ENCODE data around the gene FOXD1.

FOXD1 gene

DNA sequence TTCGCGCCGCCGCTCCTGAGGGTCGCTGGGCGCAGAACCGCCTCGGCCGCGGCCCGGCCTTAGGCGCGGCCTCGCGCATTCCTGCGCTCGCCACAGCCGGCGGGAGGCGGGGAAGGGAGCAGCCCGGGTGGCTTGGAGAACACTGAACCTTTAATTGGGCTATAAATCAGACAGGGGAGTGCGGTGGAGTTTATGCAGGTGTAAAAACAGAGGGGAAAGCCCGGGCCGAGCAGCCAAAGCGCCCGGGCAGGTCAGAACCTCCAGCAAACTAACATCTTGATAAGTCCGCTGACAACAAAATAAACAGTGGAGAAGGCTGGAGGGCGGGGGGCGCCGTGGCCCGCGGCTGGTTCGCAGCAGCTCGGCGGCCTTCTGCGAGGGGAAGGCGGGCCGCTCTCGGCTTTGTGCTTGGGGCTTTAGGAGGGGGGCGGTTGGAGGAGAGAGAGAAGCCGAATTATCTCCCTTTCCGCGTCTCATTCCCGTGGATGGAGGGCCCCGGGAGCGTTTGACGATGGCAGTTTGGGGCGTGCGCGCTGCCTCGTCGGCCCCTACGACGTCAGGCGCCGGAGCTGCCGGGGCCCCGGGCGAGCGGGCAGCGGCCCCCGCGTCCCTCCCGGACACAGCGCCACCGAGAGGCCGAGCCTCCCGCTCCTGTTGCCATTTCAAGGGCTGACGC is 11.3 kb downstream of the FOXD1 start:
- Mint-ChIP-seq H3K9me3 (no peaks in the 10 kb centered on the region), H3K27me3 (peaks cover 96% of the 10 kb centered on the region), H3K4me1 (peaks cover 6% of the 10 kb centered on the region), H3K36me3 (no peaks in the 10 kb centered on the region), H3K4me3 (peak overlapping the region; percentile 35), H3K27ac (no peak overlapping the region)
- no peak for ATAC-seq

DNA sequence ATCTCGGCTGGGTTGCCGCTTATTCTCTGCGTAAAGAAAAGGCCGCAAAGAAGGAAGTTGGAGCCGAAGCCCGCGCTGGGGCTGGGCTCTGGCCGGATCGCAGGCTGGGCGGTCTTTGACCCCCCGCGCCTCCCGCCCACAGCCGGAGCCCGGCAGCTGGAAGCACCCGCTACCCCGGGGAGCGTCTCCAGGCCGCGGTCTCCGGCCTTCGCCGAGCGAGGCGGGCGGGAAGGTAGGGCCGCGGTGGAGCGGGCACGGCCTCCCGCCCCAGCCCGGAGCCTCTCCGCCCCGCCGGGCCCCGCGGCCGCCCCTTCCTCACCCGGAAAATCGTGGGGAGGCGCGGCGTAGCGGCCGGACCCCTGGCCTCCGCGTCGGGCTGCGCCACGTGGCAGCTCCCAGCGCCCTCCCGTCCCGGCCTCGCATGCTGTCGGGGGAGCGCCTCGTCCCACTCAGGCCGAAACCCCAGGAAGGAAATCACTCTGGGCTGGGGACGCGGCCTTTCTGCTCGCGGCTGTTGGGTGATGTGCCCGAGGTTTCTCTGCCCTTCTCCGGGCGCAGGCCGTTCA is 12.0 kb downstream of the FOXD1 start:
- H3K27ac Mint-ChIP-seq: no peak overlapping the region
- peaks cover 91% of the 10 kb centered on the region for H3K27me3 Mint-ChIP-seq
- no peak for ATAC-seq
- no peaks in the 10 kb centered on the region for H3K36me3 Mint-ChIP-seq
- H3K4me1 Mint-ChIP-seq: peaks cover 6% of the 10 kb centered on the region
- H3K4me3 Mint-ChIP-seq: peak overlapping the region; percentile 35
- H3K9me3 Mint-ChIP-seq: no peaks in the 10 kb centered on the region

DNA sequence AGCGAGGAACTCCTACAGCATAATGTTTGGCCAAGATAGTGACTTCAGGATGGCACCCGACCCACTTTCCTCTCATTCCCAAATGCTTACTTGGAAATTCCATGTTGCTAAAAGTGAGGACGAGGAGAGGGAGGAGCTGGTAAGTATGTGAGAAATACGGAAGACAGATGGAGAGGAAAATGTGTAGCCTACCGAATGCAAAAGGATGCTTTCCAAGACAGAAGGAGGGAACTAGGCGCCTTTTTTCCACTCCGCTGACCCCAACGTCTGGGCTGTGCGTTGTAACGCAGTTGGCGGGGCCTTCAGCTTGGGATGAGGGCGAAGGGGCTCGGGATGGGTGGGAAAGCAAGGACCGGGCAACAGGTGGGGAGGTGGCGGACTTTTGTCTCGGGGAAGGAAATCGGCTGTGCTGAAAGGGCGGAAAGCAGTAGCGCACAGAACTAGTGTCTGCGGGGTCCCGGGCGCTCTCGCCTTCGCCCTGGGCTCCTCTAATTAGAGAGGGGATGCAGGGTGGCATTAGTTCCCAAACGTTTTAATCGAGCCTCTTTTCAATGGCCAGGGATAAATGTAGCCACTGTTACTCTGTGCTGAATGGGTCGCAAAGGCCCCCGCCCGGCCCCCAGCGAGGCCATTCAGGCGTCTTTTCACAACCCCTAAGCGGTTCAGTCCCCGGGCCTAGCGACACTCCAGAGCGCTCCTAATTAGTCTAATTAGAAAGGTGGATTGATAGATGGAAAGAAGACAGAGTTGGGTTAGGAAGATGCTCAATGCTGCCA is 12.6 kb downstream of the FOXD1 start:
- no peak overlapping the region for H3K4me3 Mint-ChIP-seq
- H3K36me3 Mint-ChIP-seq: no peaks in the 10 kb centered on the region
- peaks cover 6% of the 10 kb centered on the region for H3K4me1 Mint-ChIP-seq
- peaks cover 85% of the 10 kb centered on the region for H3K27me3 Mint-ChIP-seq
- no peak for ATAC-seq
- no peaks in the 10 kb centered on the region for H3K9me3 Mint-ChIP-seq
- H3K27ac Mint-ChIP-seq: no peak overlapping the region

DNA sequence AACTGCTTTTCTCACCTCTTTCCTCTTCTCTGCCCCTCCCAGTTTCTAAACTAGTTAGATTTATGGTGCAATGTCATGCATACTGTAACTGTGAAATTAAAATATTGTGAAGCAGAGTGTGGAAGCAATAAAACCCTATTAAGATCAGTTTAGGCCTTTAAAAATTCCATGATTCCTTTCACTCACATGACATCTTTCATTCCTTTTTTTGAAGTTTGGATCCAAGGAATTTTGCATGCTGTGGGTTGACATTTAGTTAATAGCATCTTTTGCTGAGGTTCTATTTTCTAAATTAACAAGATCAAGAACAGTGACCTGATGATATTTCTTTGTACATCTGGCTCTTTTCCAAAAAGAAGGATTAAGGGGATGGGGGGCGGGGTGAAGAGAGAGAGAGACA is 13.7 kb downstream of the FOXD1 start:
- H3K4me3 Mint-ChIP-seq: no peak overlapping the region
- H3K4me1 Mint-ChIP-seq: peaks cover 6% of the 10 kb centered on the region
- H3K36me3 Mint-ChIP-seq: no peaks in the 10 kb centered on the region
- H3K27ac Mint-ChIP-seq: no peak overlapping the region
- ATAC-seq: no peak
- no peaks in the 10 kb centered on the region for H3K9me3 Mint-ChIP-seq
- H3K27me3 Mint-ChIP-seq: peaks cover 75% of the 10 kb centered on the region

DNA sequence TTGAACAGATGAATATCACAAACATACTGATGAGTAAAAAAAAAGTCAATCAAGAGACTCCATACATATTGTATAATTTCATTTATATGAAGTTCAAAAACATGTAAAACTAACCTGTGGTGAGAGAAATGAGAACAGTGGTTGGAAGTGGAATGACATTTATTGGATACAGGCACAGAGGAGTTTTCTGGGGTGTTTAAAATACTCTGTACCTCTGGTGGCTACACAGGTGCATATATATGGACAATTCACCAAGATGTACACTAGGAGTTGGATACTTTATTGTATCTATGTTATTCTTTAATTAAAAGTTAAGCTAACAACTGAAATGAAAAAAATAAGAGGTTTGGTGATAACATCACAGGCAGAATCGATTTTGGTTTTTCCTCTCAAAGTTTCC is 14.1 kb downstream of the FOXD1 start:
- no peak overlapping the region for H3K4me3 Mint-ChIP-seq
- H3K27me3 Mint-ChIP-seq: peaks cover 71% of the 10 kb centered on the region
- no peaks in the 10 kb centered on the region for H3K9me3 Mint-ChIP-seq
- H3K36me3 Mint-ChIP-seq: no peaks in the 10 kb centered on the region
- peaks cover 6% of the 10 kb centered on the region for H3K4me1 Mint-ChIP-seq
- no peak overlapping the region for H3K27ac Mint-ChIP-seq
- no peak for ATAC-seq

DNA sequence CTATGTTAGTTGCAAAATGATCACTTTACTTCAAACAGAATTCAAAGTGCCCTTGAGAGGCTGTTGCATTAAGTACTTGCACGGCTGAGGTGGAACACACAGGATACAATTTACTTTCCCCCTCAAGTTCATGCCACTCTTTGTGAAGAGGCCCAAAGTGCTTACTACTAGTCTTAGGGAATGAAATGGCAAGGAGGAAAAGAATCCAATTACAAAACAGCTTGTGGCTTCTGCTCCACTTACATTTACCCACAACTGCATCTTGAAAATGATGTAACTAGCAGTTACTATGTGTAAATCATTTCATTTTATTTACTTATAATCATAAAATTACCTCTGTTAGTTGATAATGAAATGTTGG is 14.6 kb downstream of the FOXD1 start:
- Mint-ChIP-seq H3K4me1 (peaks cover 6% of the 10 kb centered on the region), H3K9me3 (no peaks in the 10 kb centered on the region), H3K27ac (no peak overlapping the region), H3K4me3 (no peak overlapping the region), H3K27me3 (peaks cover 66% of the 10 kb centered on the region), H3K36me3 (no peaks in the 10 kb centered on the region)
- no peak for ATAC-seq

DNA sequence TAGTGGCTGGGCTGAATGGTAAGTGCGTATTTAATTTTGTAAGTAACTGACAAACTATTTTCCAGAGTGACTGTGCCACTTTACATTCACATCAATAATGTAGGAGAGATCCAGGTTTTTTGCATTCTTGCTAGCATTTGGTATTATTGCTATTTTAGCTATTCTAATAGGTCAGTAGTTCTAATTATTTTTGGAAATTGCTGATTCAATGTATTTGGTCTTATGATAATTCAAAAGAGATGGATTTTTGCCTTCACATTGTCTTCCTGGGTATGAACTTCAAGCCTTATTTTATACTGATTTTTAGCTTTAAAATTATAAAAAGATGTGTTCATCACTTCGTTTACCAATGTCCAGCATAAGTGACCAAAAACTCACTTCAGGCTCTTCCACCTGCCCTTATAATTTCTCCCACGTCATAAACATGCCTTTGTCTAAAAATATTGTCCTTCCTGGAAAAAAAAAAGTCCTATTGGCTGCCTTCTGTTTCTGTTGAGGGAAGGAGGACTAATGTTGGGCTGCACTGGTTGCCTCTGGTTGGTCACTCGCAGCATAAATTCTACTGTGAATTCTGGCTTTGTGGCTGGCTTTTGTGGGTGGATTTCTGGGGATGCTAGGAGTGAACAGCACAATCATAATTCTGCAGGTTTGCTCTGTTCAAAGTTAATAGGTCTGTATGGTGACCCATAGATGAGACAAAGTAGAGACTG is 15.2 kb downstream of the FOXD1 start:
- peaks cover 60% of the 10 kb centered on the region for H3K27me3 Mint-ChIP-seq
- H3K4me1 Mint-ChIP-seq: peaks cover 6% of the 10 kb centered on the region
- H3K27ac Mint-ChIP-seq: no peak overlapping the region
- H3K9me3 Mint-ChIP-seq: no peaks in the 10 kb centered on the region
- H3K4me3 Mint-ChIP-seq: no peak overlapping the region
- H3K36me3 Mint-ChIP-seq: no peaks in the 10 kb centered on the region
- no peak for ATAC-seq

DNA sequence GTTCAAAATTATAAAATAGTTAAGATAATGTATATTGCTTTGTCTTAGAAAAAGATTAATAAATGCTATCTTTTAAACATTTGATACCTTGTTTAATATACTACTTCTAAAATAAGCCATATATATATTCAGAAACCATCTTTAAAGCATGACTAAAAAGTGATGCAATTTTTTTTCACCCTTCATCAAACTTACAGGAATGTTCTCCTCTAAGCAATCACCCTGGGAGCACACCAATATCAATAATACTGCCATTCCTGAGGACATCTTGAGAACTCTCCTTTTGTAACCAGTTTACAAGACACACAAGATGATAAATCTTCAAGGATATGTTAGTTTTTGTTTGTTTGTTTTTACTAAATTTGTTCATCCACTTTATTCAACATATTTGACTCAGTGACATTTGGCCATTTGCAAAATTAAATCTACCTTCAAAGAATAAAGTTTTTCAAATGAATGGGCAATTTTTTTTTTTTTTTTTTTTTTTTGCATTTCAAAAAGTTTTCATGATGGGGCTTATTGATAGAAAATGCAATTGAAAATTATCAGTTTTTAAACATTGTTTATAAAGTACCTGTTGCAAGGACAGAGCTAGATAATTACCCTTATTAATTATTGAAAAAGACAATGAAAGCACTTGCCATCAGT is 17.2 kb downstream of the FOXD1 start:
- peaks cover 42% of the 10 kb centered on the region for H3K27me3 Mint-ChIP-seq
- H3K27ac Mint-ChIP-seq: no peak overlapping the region
- ATAC-seq: no peak

DNA sequence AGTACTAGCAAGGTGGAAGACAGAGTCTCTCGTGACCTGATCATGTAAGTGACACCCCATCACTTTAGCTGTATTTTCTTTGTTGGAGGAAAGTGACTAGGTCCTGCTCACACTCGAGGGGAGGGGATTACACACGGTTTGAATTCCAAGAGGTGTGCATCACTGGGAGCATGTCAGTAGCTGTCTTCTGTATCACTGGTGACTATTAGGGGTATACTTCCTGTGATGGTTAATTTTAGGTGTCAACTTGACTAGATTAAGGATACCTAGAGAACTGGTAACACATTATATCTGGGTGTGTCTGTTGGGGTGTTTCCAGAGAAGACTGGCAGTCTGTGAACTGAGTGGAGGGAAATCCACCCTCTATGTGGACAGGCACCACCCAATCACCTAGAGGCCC is 22.5 kb downstream of the FOXD1 start:
- H3K27ac Mint-ChIP-seq: no peak overlapping the region
- peaks cover 1% of the 10 kb centered on the region for H3K4me1 Mint-ChIP-seq
- H3K36me3 Mint-ChIP-seq: no peaks in the 10 kb centered on the region
- no peak for ATAC-seq
- no peaks in the 10 kb centered on the region for H3K9me3 Mint-ChIP-seq
- no peak overlapping the region for H3K4me3 Mint-ChIP-seq
- H3K27me3 Mint-ChIP-seq: peaks cover 27% of the 10 kb centered on the region

More for the DNA sequence above, 17.2 kb downstream of the FOXD1 start:
- Mint-ChIP-seq H3K9me3 (no peaks in the 10 kb centered on the region), H3K4me1 (no peaks in the 10 kb centered on the region), H3K36me3 (no peaks in the 10 kb centered on the region), H3K4me3 (no peak overlapping the region)

DNA sequence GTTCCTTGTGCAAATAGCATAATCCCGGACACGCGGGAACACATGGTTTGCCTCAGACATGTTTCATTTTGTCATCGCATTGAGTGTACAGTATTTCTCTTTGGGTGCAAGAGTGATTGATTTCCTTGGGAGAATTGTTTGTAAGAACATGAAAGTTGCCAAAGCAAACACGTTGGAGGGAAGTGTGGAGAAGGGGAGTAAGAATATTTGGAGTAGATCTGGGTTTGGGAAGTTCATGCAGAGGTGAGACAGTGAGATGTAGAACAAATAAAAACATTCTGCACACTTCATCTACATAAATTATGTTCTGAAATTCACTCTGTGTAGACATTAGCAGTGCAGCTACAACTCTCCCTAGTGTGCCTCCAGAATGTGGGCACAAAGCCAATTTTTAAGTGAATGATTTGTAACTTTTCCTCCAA is 24.0 kb downstream of the FOXD1 start:
- ATAC-seq: no peak
- Mint-ChIP-seq H3K36me3 (no peaks in the 10 kb centered on the region), H3K9me3 (peaks cover 3% of the 10 kb centered on the region), H3K4me1 (peaks cover 13% of the 10 kb centered on the region), H3K27ac (no peak overlapping the region), H3K4me3 (no peak overlapping the region), H3K27me3 (peaks cover 41% of the 10 kb centered on the region)

DNA sequence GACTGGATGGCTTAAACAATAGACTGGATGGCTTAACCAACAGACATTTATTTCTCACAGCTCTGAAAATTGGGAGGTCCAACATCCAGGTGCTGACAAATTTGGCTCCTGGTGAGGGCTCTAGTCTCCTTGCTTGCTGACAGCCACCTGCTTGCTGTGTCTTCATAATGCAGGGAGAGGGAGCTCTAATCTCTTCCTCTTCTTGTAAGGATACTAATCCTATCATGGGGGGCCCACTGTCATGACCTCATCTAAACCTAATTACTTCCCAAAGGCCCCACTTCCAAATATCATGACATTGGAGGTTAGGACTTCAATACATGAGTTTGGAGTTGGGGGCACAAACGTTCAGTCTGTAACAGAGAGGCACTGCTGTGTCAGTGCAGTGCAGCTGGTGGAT is 26.4 kb downstream of the FOXD1 start:
- peaks cover 3% of the 10 kb centered on the region for H3K9me3 Mint-ChIP-seq

DNA sequence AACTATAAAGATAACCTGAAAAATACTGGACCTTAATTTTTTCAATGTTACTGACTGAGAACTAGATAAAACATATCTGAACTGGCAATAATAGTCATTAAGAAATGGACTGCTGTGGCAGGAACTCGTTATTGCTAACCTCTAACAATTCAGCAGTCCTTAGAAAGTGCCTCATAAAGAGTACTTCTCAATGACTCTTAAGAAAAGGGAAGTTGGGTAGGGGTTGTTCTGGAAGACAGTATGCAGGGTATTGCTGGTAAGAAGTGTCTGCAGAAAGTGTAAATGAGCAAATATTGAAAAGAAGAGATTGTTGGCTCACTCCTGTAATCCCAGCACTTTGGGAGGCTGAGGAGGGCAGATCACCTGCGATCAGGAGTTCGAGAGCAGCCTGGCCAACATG is 27.9 kb downstream of the FOXD1 start:
- peaks cover 3% of the 10 kb centered on the region for H3K9me3 Mint-ChIP-seq
- H3K27me3 Mint-ChIP-seq: peaks cover 79% of the 10 kb centered on the region
- H3K27ac Mint-ChIP-seq: no peak overlapping the region
- no peak overlapping the region for H3K4me3 Mint-ChIP-seq
- H3K4me1 Mint-ChIP-seq: peaks cover 13% of the 10 kb centered on the region
- H3K36me3 Mint-ChIP-seq: no peaks in the 10 kb centered on the region
- ATAC-seq: no peak

More for the DNA sequence above, 26.4 kb downstream of the FOXD1 start:
- H3K36me3 Mint-ChIP-seq: no peaks in the 10 kb centered on the region
- H3K27ac Mint-ChIP-seq: no peak overlapping the region
- peaks cover 13% of the 10 kb centered on the region for H3K4me1 Mint-ChIP-seq
- H3K27me3 Mint-ChIP-seq: peaks cover 65% of the 10 kb centered on the region
- H3K4me3 Mint-ChIP-seq: no peak overlapping the region
- no peak for ATAC-seq

DNA sequence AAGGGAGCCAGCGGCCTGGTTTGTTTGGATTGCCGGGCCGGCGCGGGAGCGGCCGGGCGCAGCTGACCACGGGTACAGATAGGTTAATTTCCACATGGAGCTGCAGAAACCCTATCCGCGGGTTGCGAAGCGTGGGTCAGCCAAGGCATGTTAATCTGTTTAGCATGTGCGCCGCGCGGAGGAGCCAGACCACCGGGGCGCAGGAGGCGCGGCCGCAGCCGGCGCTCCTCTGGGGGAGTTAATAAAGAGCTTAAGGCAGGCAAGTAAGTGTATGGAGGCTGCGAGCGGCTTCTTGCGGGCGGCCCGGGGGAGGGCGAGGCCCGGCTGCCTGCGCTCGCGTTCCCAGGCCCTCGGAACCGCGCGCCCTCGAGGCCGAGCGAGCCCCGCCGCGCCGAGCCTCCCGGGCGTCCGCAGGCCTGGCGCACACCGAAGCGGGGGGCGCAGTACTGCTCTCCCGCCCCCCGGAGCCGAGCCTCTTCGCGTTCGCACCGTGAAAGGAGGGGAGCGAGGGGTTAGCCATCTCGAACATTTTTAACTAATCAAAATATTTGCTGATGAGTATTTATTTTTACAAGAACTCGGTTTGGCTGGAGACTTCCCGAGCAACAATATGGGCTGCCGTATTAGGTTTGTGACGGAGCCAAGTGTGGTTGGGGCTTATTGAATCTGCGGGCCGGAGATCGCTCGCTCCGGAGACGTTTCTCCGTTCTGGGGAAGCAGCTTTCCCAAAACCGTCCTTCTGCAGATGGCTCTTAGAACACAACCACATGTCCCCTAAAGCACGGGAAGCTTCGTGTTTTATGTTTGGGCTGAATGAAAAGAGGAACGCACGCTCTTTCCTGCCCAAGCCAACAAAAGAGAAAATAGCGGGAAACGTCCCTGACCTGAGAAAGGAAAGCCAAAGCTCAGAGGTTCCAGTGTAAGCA is 28.8 kb downstream of the FOXD1 start:
- Mint-ChIP-seq H3K9me3 (peaks cover 3% of the 10 kb centered on the region), H3K4me1 (peaks cover 13% of the 10 kb centered on the region), H3K27me3 (peaks cover 89% of the 10 kb centered on the region), H3K27ac (no peak overlapping the region), H3K4me3 (no peak overlapping the region), H3K36me3 (no peaks in the 10 kb centered on the region)
- no peak for ATAC-seq

DNA sequence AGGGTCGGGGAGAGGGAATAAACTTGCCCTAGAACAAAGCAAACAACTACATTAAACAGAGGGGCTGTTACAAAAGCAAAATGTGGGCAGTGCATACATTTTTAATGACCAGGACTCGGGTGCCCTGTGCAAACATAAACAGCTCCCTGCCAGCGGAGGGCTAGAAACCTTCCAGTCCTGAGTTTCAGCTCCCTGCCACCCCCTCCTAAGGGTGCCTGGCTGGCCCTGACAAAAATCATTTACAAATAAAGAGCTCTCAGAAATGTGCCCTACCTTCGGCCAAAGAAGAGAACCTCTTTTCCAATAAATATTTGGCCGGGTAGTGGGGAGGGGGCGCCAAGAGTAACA is 29.5 kb downstream of the FOXD1 start:
- Mint-ChIP-seq H3K4me3 (no peak overlapping the region), H3K27me3 (peaks cover 90% of the 10 kb centered on the region), H3K36me3 (no peaks in the 10 kb centered on the region), H3K4me1 (peaks cover 13% of the 10 kb centered on the region), H3K9me3 (peaks cover 3% of the 10 kb centered on the region), H3K27ac (no peak overlapping the region)
- no peak for ATAC-seq

Measured in stimulated activated memory B cell treated with anti-CD40 and anti-IgM and Interleukin-4, amounts not matched to agents 10 μg/mL and 1 μg/mL and 100 μg/mL, for 72 hours (primary cell).